ENCODE data around the gene EGFR. TPM values are rescaled to one million over a fixed set of nuclear protein-coding genes. Genes with fewer than 3 reads are reported as not detected.

Gene EGFR
- total RNA-seq, 1 donor from 2014 or later, result 12.8 TPM

DNA sequence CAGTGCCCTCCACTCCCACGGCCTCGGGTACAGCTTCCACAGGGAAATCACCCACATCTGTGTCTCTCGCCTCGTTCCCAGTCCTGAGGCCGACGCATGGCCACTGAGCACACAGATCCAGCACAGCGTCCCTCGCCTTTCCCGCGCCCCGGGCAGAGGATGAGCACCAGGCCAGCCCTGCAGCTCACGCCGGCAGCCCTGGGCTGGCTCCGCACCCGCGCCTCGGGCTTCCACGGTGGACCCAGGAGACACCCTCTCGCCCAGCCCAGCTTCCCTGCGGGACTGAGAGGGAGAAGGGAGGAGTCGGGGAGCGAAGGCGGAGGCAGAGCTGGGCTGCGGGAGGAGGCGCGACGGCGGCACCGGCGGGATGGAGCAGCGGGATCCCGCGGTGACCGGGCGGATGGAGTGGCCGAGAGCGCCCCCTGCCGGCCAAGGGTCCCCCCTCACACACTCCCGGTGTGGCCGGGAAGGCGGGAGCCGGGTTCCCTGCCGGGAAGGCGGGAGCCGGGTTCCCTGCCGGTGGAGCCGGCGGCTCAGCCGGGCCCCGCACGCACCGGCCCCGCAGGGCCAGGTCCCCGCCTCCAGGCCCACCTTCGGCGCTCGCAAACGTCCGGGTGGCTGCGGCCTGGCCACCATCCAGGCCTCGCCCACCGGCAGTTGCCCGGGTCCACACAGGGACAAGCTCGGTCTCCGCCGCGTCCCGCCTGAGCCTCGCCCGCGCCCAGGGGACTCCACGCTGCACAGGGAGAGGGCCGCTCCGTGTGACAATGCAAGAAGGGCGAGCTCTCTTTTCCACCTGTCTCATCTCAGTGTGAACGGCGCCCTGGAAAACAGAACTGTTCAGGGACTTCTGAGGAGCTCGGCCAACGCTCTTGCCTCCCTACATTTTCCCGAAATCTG lies 236.0 kb downstream of the EGFR start:
- Mint-ChIP-seq H3K27ac (ENCODE audit: unreplicated experiment) (peak overlapping the region; percentile 73), H3K9me3 (ENCODE audit: unreplicated experiment) (peaks cover 9% of the 10 kb centered on the region), H3K4me1 (ENCODE audit: low read depth, unreplicated experiment) (peaks cover 3% of the 10 kb centered on the region), H3K36me3 (ENCODE audit: unreplicated experiment) (no peaks in the 10 kb centered on the region), H3K27me3 (ENCODE audit: unreplicated experiment) (peaks cover 21% of the 10 kb centered on the region), H3K4me3 (ENCODE audit: unreplicated experiment) (peak overlapping the region; percentile 99)
- TF ChIP-seq, protein P1, sequence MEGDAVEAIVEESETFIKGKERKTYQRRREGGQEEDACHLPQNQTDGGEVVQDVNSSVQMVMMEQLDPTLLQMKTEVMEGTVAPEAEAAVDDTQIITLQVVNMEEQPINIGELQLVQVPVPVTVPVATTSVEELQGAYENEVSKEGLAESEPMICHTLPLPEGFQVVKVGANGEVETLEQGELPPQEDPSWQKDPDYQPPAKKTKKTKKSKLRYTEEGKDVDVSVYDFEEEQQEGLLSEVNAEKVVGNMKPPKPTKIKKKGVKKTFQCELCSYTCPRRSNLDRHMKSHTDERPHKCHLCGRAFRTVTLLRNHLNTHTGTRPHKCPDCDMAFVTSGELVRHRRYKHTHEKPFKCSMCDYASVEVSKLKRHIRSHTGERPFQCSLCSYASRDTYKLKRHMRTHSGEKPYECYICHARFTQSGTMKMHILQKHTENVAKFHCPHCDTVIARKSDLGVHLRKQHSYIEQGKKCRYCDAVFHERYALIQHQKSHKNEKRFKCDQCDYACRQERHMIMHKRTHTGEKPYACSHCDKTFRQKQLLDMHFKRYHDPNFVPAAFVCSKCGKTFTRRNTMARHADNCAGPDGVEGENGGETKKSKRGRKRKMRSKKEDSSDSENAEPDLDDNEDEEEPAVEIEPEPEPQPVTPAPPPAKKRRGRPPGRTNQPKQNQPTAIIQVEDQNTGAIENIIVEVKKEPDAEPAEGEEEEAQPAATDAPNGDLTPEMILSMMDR (IDR thresholded peaks at IDR 0.05; ENCODE audit: partially characterized antibody, unreplicated experiment), result peak; percentile 96
- peak; percentile 97 for DNase-seq

DNA sequence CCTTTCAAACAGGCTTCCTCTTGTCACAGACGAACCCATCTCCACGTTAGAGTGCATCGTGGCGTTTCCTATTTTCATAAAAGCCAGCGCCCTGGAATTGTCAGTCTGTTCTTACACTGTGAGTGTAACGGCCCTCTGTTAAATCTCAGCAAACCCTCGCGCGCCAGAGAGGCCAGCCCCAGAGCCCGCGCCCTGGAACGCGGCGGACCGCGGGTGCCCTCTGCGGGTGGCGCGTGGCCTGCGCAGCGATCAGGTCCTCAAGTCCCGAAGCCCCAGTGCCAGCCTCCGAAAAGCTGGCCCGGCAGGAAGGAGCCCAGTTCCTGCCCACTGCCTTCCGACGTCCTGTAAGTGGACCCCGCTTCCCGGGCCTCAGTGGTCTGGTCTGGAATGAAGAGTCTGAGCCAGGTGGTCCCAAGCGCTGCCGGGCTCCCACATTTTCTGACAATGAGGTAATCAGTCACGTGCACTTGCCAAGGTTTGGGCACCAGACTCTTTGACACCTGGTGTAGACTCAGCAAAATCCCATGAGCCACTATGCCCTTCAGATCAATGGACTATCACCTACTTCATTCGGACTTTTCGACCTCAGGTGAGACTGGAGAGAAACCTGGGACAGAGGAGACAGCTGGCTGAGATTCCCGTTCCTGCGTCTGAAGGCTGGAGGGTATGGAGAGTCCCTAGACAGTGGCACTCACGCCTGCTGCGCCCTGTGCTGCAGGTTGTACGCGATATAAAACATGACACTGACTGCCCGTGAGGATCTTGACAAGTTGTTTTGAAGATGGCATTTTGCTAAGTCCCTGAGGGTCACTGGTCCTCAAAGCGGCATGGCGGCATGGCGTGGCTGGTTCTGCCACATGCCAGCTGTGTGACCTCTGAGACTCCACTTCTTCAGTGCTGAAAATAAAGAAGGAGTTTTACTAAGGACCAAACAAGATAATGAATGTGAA lies 237.0 kb downstream of the EGFR start:
- Mint-ChIP-seq H3K27me3 (ENCODE audit: unreplicated experiment) (peaks cover 22% of the 10 kb centered on the region), H3K4me3 (ENCODE audit: unreplicated experiment) (peak overlapping the region; percentile 99), H3K4me1 (ENCODE audit: low read depth, unreplicated experiment) (peaks cover 3% of the 10 kb centered on the region), H3K36me3 (ENCODE audit: unreplicated experiment) (no peaks in the 10 kb centered on the region), H3K9me3 (ENCODE audit: unreplicated experiment) (peaks cover 9% of the 10 kb centered on the region), H3K27ac (ENCODE audit: unreplicated experiment) (peak overlapping the region; percentile 73)
- DNase-seq, result peak; percentile 91
- TF ChIP-seq, protein P1 (IDR thresholded peaks at IDR 0.05; ENCODE audit: partially characterized antibody, unreplicated experiment), result peak; percentile 21

GRCh38 chr7:55258631-55259030 lies 239.8 kb downstream of the EGFR start:
- TF ChIP-seq, protein P1 (IDR thresholded peaks at IDR 0.05; ENCODE audit: partially characterized antibody, unreplicated experiment), result no peak
- Mint-ChIP-seq H3K4me3 (ENCODE audit: unreplicated experiment) (no peak overlapping the region), H3K27ac (ENCODE audit: unreplicated experiment) (no peak overlapping the region), H3K27me3 (ENCODE audit: unreplicated experiment) (peaks cover 14% of the 10 kb centered on the region), H3K4me1 (ENCODE audit: low read depth, unreplicated experiment) (peaks cover 3% of the 10 kb centered on the region), H3K36me3 (ENCODE audit: unreplicated experiment) (no peaks in the 10 kb centered on the region), H3K9me3 (ENCODE audit: unreplicated experiment) (peaks cover 7% of the 10 kb centered on the region)
- no peak for DNase-seq

GRCh38 chr7:55260171-55260570 lies 241.4 kb downstream of the EGFR start:
- Mint-ChIP-seq H3K27me3 (ENCODE audit: unreplicated experiment) (peaks cover 9% of the 10 kb centered on the region), H3K36me3 (ENCODE audit: unreplicated experiment) (no peaks in the 10 kb centered on the region), H3K4me1 (ENCODE audit: low read depth, unreplicated experiment) (peaks cover 3% of the 10 kb centered on the region), H3K27ac (ENCODE audit: unreplicated experiment) (no peak overlapping the region), H3K4me3 (ENCODE audit: unreplicated experiment) (no peak overlapping the region), H3K9me3 (ENCODE audit: unreplicated experiment) (peaks cover 7% of the 10 kb centered on the region)
- TF ChIP-seq, protein P1 (IDR thresholded peaks at IDR 0.05; ENCODE audit: partially characterized antibody, unreplicated experiment), result no peak
- no peak for DNase-seq
